HCT116 (cell line): ENCODE measurements around the gene AP2S1.

Experiments
- EGR1 ChIP-seq: IDR thresholded peaks from 2 replicates; pipeline ENCODE4 v1.6.1; 2012; ENCODE audit warnings: low read depth
- EZH2 ChIP-seq: fragments of 200-600 bp; sonication (generic); IDR thresholded peaks from 2 replicates; pipeline ENCODE4 v1.6.1; 2017; ENCODE audit warnings: antibody characterized with exemption, mixed run types
- EZH2phosphoT487 ChIP-seq: fragments of 200-600 bp; IDR thresholded peaks from 2 replicates; pipeline ENCODE4 v1.6.1; 2018; ENCODE audit warnings: antibody characterized with exemption, borderline replicate concordance
- POLR2A ChIP-seq: IDR thresholded peaks from 2 replicates; pipeline ENCODE4 v1.7.0; 2011; ENCODE audit warnings: borderline replicate concordance; ENCODE audit not compliant: insufficient read depth, insufficient read length; ENCODE audit errors: extremely low read depth
- POLR2AphosphoS5 ChIP-seq: IDR thresholded peaks from 2 replicates; pipeline ENCODE4 v1.6.1; 2011; ENCODE audit warnings: mild to moderate bottlenecking, low read depth, low read length, moderate library complexity
- RAD21 ChIP-seq: IDR thresholded peaks from 2 replicates; pipeline ENCODE4 v1.6.1; 2012; ENCODE audit warnings: low read depth, mild to moderate bottlenecking
- SIN3A ChIP-seq: IDR thresholded peaks from 2 replicates; pipeline ENCODE4 v1.6.1; 2012; ENCODE audit warnings: low read depth
- SRF ChIP-seq: IDR thresholded peaks from 2 replicates; pipeline ENCODE4 v1.6.1; 2012; ENCODE audit warnings: low read depth
- ZFX ChIP-seq: fragments of 450-650 bp; IDR thresholded peaks from 2 replicates; pipeline ENCODE4 v1.6.1; 2017
- TF ChIP-seq, protein P1 (sequence below): IDR thresholded peaks from 2 replicates; pipeline ENCODE4 v1.6.1; 2012; ENCODE audit warnings: low read depth
- TF ChIP-seq, protein P2 (sequence below), 3 experiments: fragments of 200-600 bp in 1 of 3; sonication (generic) in 1 of 3; IDR thresholded peaks in 2 of 3; conservative IDR thresholded peaks in 1 of 3; 2 replicates each; pipeline ENCODE4 v1.5.1; 2012 to 2017; ENCODE audit warnings: low read depth in 2 of 3, low read length in 2 of 3, antibody characterized with exemption in 1 of 3, borderline replicate concordance in 1 of 3, control low read depth in 1 of 3, mild to moderate bottlenecking in 1 of 3, mixed read lengths in 1 of 3, mixed run types in 1 of 3, moderate library complexity in 1 of 3; ENCODE audit not compliant: insufficient read depth in 1 of 3
- TF ChIP-seq, protein P3 (sequence below): IDR thresholded peaks from 2 replicates; pipeline ENCODE4 v1.6.1; 2012

DNA sequence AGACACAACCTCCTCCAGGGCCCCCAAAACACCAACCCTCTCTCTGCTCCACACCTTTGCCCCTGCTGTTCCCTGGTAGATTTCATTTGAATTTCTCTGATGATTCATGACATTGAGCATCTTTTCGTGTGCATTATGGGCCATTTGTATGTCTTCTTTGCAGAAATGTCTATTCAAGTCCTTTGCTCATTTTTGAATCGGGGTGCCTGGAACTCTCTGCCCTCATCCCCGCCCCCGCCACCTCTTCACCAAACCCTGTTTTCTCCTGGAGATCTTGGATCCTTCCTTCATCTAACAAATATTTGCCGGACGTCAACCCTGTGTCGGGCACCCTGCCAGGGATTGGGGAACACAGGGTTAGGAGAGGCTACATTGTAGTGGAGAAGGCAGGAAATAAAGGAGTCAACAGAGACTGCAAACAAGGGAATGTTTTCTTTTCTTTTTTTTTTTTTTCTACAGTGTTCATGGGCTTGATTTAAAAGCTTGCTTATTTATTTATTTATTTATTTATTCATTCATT lies 36.7 kb downstream of the AP2S1 start:
- TF ChIP-seq, protein P1, sequence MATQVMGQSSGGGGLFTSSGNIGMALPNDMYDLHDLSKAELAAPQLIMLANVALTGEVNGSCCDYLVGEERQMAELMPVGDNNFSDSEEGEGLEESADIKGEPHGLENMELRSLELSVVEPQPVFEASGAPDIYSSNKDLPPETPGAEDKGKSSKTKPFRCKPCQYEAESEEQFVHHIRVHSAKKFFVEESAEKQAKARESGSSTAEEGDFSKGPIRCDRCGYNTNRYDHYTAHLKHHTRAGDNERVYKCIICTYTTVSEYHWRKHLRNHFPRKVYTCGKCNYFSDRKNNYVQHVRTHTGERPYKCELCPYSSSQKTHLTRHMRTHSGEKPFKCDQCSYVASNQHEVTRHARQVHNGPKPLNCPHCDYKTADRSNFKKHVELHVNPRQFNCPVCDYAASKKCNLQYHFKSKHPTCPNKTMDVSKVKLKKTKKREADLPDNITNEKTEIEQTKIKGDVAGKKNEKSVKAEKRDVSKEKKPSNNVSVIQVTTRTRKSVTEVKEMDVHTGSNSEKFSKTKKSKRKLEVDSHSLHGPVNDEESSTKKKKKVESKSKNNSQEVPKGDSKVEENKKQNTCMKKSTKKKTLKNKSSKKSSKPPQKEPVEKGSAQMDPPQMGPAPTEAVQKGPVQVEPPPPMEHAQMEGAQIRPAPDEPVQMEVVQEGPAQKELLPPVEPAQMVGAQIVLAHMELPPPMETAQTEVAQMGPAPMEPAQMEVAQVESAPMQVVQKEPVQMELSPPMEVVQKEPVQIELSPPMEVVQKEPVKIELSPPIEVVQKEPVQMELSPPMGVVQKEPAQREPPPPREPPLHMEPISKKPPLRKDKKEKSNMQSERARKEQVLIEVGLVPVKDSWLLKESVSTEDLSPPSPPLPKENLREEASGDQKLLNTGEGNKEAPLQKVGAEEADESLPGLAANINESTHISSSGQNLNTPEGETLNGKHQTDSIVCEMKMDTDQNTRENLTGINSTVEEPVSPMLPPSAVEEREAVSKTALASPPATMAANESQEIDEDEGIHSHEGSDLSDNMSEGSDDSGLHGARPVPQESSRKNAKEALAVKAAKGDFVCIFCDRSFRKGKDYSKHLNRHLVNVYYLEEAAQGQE: no peak
- TF ChIP-seq RAD21: no peak
- TF ChIP-seq POLR2AphosphoS5: no peak
- TF ChIP-seq, protein P2, sequence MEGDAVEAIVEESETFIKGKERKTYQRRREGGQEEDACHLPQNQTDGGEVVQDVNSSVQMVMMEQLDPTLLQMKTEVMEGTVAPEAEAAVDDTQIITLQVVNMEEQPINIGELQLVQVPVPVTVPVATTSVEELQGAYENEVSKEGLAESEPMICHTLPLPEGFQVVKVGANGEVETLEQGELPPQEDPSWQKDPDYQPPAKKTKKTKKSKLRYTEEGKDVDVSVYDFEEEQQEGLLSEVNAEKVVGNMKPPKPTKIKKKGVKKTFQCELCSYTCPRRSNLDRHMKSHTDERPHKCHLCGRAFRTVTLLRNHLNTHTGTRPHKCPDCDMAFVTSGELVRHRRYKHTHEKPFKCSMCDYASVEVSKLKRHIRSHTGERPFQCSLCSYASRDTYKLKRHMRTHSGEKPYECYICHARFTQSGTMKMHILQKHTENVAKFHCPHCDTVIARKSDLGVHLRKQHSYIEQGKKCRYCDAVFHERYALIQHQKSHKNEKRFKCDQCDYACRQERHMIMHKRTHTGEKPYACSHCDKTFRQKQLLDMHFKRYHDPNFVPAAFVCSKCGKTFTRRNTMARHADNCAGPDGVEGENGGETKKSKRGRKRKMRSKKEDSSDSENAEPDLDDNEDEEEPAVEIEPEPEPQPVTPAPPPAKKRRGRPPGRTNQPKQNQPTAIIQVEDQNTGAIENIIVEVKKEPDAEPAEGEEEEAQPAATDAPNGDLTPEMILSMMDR (IDR thresholded peaks at IDR 0.05 in 2 of 3, conservative IDR thresholded peaks at IDR 0.05 in 1 of 3; ENCODE audit: borderline replicate concordance in 1 of 3, insufficient read depth in 1 of 3, low read depth in 2 of 3, low read length in 2 of 3): no peak
- TF ChIP-seq SIN3A: no peak
- no peak for TF ChIP-seq EZH2
- TF ChIP-seq SRF: no peak
- no peak for TF ChIP-seq POLR2A
- no peak for TF ChIP-seq EZH2phosphoT487
- no peak for TF ChIP-seq EGR1
- no peak for TF ChIP-seq ZFX
- TF ChIP-seq, protein P3, sequence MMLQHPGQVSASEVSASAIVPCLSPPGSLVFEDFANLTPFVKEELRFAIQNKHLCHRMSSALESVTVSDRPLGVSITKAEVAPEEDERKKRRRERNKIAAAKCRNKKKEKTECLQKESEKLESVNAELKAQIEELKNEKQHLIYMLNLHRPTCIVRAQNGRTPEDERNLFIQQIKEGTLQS: no peak
